CD4-positive, alpha-beta T cell (primary cell): ENCODE measurements around the gene SLC4A1. TPM values are rescaled to one million over a fixed set of nuclear protein-coding genes. Genes with fewer than 3 reads are reported as not detected.

ENCODE experiments used
- ATAC-seq: fragments of 200-7000 bp; cut with Tn5 transposase; one replicate; pipeline ENCODE4 v1.10.0; 2022; ENCODE audit warnings: mild to moderate bottlenecking; ENCODE audit not compliant: poor library complexity
- CTCF ChIA-PET: fragments of 350-600 bp; sonication (Branson Sonifier 250); formaldehyde crosslinking; loops from one replicate; lab custom pipeline; 2021; ENCODE audit warnings: antibody characterized with exemption, inconsistent platforms; lab: Charles Lee
- POLR2A ChIA-PET: fragments of 350-600 bp; sonication (Branson Sonifier 250); formaldehyde crosslinking; loops from one replicate; lab custom pipeline; 2021; ENCODE audit warnings: antibody characterized with exemption, inconsistent platforms; lab: Charles Lee
- DNase-seq, 14 experiments: peaks; one replicate each; pipeline ENCODE4 v3.0.0-alpha.2; 2013 to 2020; ENCODE audit warnings: mixed read lengths in 2 of 14
- H3K27ac ChIP-seq, 2 donors: one replicate each; pipeline versions ENCODE4 v1.5.1 to v1.7.0; 2013; ENCODE audit warnings: low read length in 2 of 2, low read depth in 1 of 2, mild to moderate bottlenecking in 1 of 2
- H3K27me3 ChIP-seq, 2 experiments: 1 replicate in 1 of 2; 2 replicates in 1 of 2; pipeline versions ENCODE4 v1.6.1 to v1.7.0; 2013; ENCODE audit warnings: low read length in 2 of 2, control low read depth in 1 of 2, mild to moderate bottlenecking in 1 of 2, moderate library complexity in 1 of 2; ENCODE audit not compliant: insufficient read depth in 2 of 2, control insufficient read depth in 1 of 2
- H3K36me3 ChIP-seq: one replicate; pipeline ENCODE4 v1.6.1; 2013; ENCODE audit warnings: low read length, control low read depth; ENCODE audit not compliant: insufficient read depth
- H3K4me1 ChIP-seq: one replicate; pipeline ENCODE4 v1.6.1; 2013; ENCODE audit warnings: low read length, control low read depth; ENCODE audit not compliant: insufficient read depth
- H3K4me3 ChIP-seq: one replicate; pipeline ENCODE4 v1.5.1; 2013; ENCODE audit warnings: mild to moderate bottlenecking, low read length, moderate library complexity
- H3K9me3 ChIP-seq, 2 experiments: 1 replicate in 1 of 2; 2 replicates in 1 of 2; pipeline versions ENCODE4 v1.6.1 to v1.7.0; 2013; ENCODE audit warnings: low read length in 2 of 2, mild to moderate bottlenecking in 2 of 2, control low read depth in 1 of 2, moderate library complexity in 1 of 2; ENCODE audit not compliant: control insufficient read depth in 1 of 2, insufficient read depth in 1 of 2
- H3K27ac Mint-ChIP-seq: one replicate; pipeline ENCODE4 v1.8.0; 2020; ENCODE audit warnings: mixed read lengths
- H3K27me3 Mint-ChIP-seq: one replicate; pipeline ENCODE4 v1.8.0; 2021; ENCODE audit warnings: mixed read lengths
- H3K36me3 Mint-ChIP-seq: one replicate; pipeline ENCODE4 v1.8.0; 2021; ENCODE audit warnings: low read depth, mixed read lengths
- H3K4me1 Mint-ChIP-seq: one replicate; pipeline ENCODE4 v1.8.0; 2021; ENCODE audit warnings: low read depth, mixed read lengths
- H3K4me3 Mint-ChIP-seq: one replicate; pipeline ENCODE4 v1.8.0; 2020; ENCODE audit warnings: mild to moderate bottlenecking, mixed read lengths
- H3K9me3 Mint-ChIP-seq: one replicate; pipeline ENCODE4 v1.8.0; 2020; ENCODE audit warnings: mixed read lengths
- intact Hi-C, 2 experiments: fragments of 100-400 bp; cut with DNase I in 1 of 2; cut with micrococcal nuclease in 1 of 2; formaldehyde crosslinking; loops; one replicate each; pipeline versions ENCODE4 v1.15.1 to v1.9.0; 2023 to 2025; cut with DNase I, micrococcal nuclease
- total RNA-seq, 174 experiments: library from RNA in 2 of 174; stranded (reverse) in 2 of 174; gene quantifications; one replicate each; pipeline ENCODE4 v1.2.3 and lab custom pipeline; 2021 to 2026
- TF ChIP-seq, protein P1 (sequence below): fragments of 200-600 bp; IDR thresholded peaks from one replicate; pipeline ENCODE4 v1.8.0; 2022; ENCODE audit warnings: antibody characterized with exemption, mild to moderate bottlenecking

Gene SLC4A1
- total RNA-seq, 2 experiments from 2014 or later: not detected

DNA sequence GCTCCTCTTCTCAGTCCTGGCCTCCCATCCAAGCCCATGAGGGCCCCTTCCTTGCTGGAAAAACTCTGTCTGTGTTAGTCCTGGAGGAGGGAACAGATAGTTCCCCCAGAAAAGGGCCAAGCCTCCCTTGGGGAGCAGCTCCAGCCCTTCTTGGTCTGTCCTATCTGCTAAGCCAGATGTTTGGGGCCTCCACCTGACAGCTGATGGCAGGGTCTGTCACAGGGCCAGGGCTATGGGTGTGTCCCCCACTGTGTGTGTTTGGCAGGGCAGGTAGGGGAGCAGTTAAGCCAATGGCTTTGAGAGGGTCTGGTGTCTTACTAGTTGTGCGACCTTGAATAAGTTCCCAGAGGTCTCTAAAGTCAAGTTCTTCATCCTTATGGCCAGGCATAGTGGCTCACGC lies 13.6 kb upstream of the SLC4A1 start:
- Mint-ChIP-seq H3K4me3 (no peak overlapping the region), H3K4me1 (no peaks in the 10 kb centered on the region), H3K9me3 (no peaks in the 10 kb centered on the region), H3K36me3 (no peaks in the 10 kb centered on the region), H3K27me3 (peaks cover 5% of the 10 kb centered on the region), H3K27ac (no peak overlapping the region)
- Histone ChIP-seq H3K27me3 (no peaks in the 10 kb centered on the region), H3K4me1 (peaks cover 13% of the 10 kb centered on the region), H3K4me3 (no peak overlapping the region), H3K9me3 (no peaks in the 10 kb centered on the region), H3K27ac (no peak overlapping the region), H3K36me3 (no peaks in the 10 kb centered on the region)
- POLR2A ChIA-PET: no interaction called here
- intact Hi-C loops: no loop called here
- CTCF ChIA-PET: no interaction called here
- TF ChIP-seq, protein P1, sequence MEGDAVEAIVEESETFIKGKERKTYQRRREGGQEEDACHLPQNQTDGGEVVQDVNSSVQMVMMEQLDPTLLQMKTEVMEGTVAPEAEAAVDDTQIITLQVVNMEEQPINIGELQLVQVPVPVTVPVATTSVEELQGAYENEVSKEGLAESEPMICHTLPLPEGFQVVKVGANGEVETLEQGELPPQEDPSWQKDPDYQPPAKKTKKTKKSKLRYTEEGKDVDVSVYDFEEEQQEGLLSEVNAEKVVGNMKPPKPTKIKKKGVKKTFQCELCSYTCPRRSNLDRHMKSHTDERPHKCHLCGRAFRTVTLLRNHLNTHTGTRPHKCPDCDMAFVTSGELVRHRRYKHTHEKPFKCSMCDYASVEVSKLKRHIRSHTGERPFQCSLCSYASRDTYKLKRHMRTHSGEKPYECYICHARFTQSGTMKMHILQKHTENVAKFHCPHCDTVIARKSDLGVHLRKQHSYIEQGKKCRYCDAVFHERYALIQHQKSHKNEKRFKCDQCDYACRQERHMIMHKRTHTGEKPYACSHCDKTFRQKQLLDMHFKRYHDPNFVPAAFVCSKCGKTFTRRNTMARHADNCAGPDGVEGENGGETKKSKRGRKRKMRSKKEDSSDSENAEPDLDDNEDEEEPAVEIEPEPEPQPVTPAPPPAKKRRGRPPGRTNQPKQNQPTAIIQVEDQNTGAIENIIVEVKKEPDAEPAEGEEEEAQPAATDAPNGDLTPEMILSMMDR: no peak
- ATAC-seq: no peak
- DNase-seq: no peak

- POLR2A ChIA-PET: interaction anchor here (0.6 kb wide), 1 partner anchor 9 kb away, joined by 4 read pairs; no protein-coding TSS in a partner anchor
- Mint-ChIP-seq H3K27ac (no peak overlapping the region), H3K4me1 (no peaks in the 10 kb centered on the region), H3K36me3 (no peaks in the 10 kb centered on the region), H3K4me3 (no peak overlapping the region), H3K9me3 (no peaks in the 10 kb centered on the region), H3K27me3 (peaks cover 5% of the 10 kb centered on the region)
- CTCF ChIA-PET: no interaction called here
- Histone ChIP-seq H3K36me3 (no peaks in the 10 kb centered on the region), H3K4me3 (no peak overlapping the region), H3K27me3 (no peaks in the 10 kb centered on the region), H3K4me1 (peaks cover 13% of the 10 kb centered on the region), H3K9me3 (no peaks in the 10 kb centered on the region), H3K27ac (no peak overlapping the region)
- DNase-seq: no peak
- ATAC-seq: no peak
- TF ChIP-seq, protein P1: no peak
- intact Hi-C loops: no loop called here
Observed at GRCh38 chr17:44280392-44280937, 12.5 kb upstream of the SLC4A1 start.

DNA sequence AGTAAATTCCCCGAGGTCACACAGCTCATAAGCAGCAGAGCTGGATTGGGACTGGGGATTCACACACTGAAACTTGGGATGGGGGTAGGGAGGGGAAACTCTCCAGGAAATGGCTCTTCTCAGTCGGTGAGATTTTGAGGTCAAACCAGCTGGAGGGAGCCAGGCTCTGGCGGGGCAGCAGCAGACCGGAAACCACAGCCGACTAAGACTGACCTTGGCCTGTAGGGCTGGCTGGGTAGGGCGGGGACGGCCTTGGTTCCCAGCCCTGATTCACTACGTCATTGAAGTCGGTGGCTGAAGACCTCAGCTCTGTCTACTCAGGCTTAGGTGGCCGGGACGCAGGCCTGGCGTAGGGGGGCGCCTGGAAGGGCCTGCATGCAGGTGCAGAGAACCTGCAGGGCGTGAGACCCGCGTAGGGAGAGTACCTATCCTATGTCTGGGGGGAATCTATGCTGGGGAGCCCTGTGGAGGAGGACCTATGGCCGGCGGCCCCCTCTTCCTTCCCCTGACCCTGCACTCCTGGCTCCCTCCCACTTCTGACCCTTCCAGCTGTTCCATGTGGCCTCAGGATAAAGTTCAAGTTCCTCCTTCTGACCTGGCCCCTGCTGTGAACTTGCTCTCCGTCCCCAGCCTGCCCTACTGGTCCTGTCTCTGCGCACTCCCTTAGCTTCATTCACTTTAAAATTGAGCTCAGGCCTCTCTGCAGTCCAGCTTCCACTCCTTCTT lies 11.9 kb upstream of the SLC4A1 start:
- peak in 3 of 14 experiments; percentile 27 to 76 (median 67) for DNase-seq
- ATAC-seq: no peak
- CTCF ChIA-PET: no interaction called here
- intact Hi-C loops: no loop called here
- Histone ChIP-seq H3K4me1 (peaks cover 13% of the 10 kb centered on the region), H3K27me3 (no peaks in the 10 kb centered on the region), H3K4me3 (no peak overlapping the region), H3K27ac (no peak overlapping the region), H3K36me3 (no peaks in the 10 kb centered on the region), H3K9me3 (no peaks in the 10 kb centered on the region)
- Mint-ChIP-seq H3K27ac (no peak overlapping the region), H3K9me3 (no peaks in the 10 kb centered on the region), H3K27me3 (peaks cover 5% of the 10 kb centered on the region), H3K4me1 (no peaks in the 10 kb centered on the region), H3K36me3 (no peaks in the 10 kb centered on the region), H3K4me3 (no peak overlapping the region)
- TF ChIP-seq, protein P1: no peak
- POLR2A ChIA-PET: interaction anchor here (0.6 kb wide), 1 partner anchor 10 kb away, joined by 4 read pairs; no protein-coding TSS in a partner anchor
